Hematopoietic multipotent progenitor cell treated with erythropoietin and hydrocortisone succinate and interleukin-3 and kit ligand, for 8 days (in vitro differentiated cells): Measurements from ENCODE around the gene STAM.
"Not testable (repeated sequence)": the region's sequence is repeated elsewhere in the genome, so short reads cannot be mapped to it uniquely, and the experiment has no call there.

Source experiments
- DNase-seq: peaks from one replicate; pipeline ENCODE4 v3.0.0-alpha.2; 2015

Gene STAM

GRCh38 chr10:17682236-17682946, 38.4 kb downstream of the STAM start:
- no peak for DNase-seq

GRCh38 chr10:17683541-17683940, 39.6 kb downstream of the STAM start:
- no peak for DNase-seq

- no peak for DNase-seq
Measured at GRCh38 chr10:17684537-17684936, 40.6 kb downstream of the STAM start.

- DNase-seq, result no peak
Measured at GRCh38 chr10:17685233-17685840, 41.4 kb downstream of the STAM start.

- DNase-seq, result no peak
Measured at GRCh38 chr10:17687117-17687831, 43.3 kb downstream of the STAM start.

- peak; percentile 27 for DNase-seq
Measured at GRCh38 chr10:17689137-17689536, 45.2 kb downstream of the STAM start.

GRCh38 chr10:17693009-17693408, 49.1 kb downstream of the STAM start:
- DNase-seq, result no peak

- no peak for DNase-seq
Measured at GRCh38 chr10:17698696-17699095, 54.7 kb downstream of the STAM start.

- no peak for DNase-seq
Measured at GRCh38 chr10:17701301-17701700, 57.4 kb downstream of the STAM start.

- no peak for DNase-seq
Measured at GRCh38 chr10:17703706-17704105, 59.8 kb downstream of the STAM start.

- DNase-seq, result no peak
Measured at GRCh38 chr10:17708821-17709220, 64.9 kb downstream of the STAM start.

- DNase-seq, result no peak
Measured at GRCh38 chr10:17709492-17709891, 65.5 kb downstream of the STAM start.

- no peak for DNase-seq
Measured at GRCh38 chr10:17710181-17710580, 66.2 kb downstream of the STAM start.

GRCh38 chr10:17712053-17712452, 68.1 kb downstream of the STAM start:
- no peak for DNase-seq

- DNase-seq, result no peak
Measured at GRCh38 chr10:17712717-17713471, 68.9 kb downstream of the STAM start.

GRCh38 chr10:17713758-17714157, 69.8 kb downstream of the STAM start:
- no peak for DNase-seq

GRCh38 chr10:17716161-17716560, 72.2 kb downstream of the STAM start:
- DNase-seq, result no peak

GRCh38 chr10:17722317-17723014, 78.5 kb downstream of the STAM start:
- DNase-seq, result not testable (repeated sequence)

- DNase-seq, result no peak
Measured at GRCh38 chr10:17725703-17726102, 81.8 kb downstream of the STAM start.

- DNase-seq, result no peak
Measured at GRCh38 chr10:17729630-17730029, 85.7 kb downstream of the STAM start.

- no peak for DNase-seq
Measured at GRCh38 chr10:17730667-17731066, 86.7 kb downstream of the STAM start.

- no peak for DNase-seq
Measured at GRCh38 chr10:17731331-17732020, 87.5 kb downstream of the STAM start.
